Psoas muscle (tissue), 8 donors: ENCODE measurements around the gene ADH4. TPM values are rescaled to one million over a fixed set of nuclear protein-coding genes. Genes with fewer than 3 reads are reported as not detected.

ENCODE experiments used
- ATAC-seq, 4 donors: fragments of 200-7000 bp; cut with Tn5 transposase; one replicate each; pipeline ENCODE4 v1.9.1; 2020; ENCODE audit warnings: moderate library complexity in 3 of 4, mild to moderate bottlenecking in 2 of 4
- DNase-seq, 2 donors: peaks; one replicate each; pipeline ENCODE4 v3.0.0-alpha.2; 2020
- H3K27ac ChIP-seq: fragments of 200-600 bp; one replicate; pipeline ENCODE4 v1.8.0; 2022
- H3K27me3 ChIP-seq, 3 donors: fragments of 200-600 bp in 1 of 3; one replicate each; pipeline versions ENCODE4 v1.6.1 to v1.8.0; 2013 to 2022; ENCODE audit warnings: low read length in 2 of 3, mild to moderate bottlenecking in 2 of 3, moderate library complexity in 1 of 3; ENCODE audit not compliant: insufficient read depth in 3 of 3
- H3K36me3 ChIP-seq, 2 donors: fragments of 200-600 bp in 1 of 2; one replicate each; pipeline versions ENCODE4 v1.6.1 to v1.8.0; 2013 to 2022; ENCODE audit warnings: low read depth in 1 of 2, mild to moderate bottlenecking in 1 of 2, moderate library complexity in 1 of 2; ENCODE audit not compliant: insufficient read depth in 1 of 2
- H3K4me1 ChIP-seq: fragments of 200-600 bp; one replicate; pipeline ENCODE4 v1.8.0; 2022
- H3K4me3 ChIP-seq: fragments of 200-600 bp; one replicate; pipeline ENCODE4 v1.8.0; 2022; ENCODE audit warnings: mild to moderate bottlenecking
- H3K9me3 ChIP-seq: fragments of 200-600 bp; one replicate; pipeline ENCODE4 v1.8.0; 2022
- WGBS, 3 donors: extraction: QIAGEN DNeasy Blood & Tissue Kit; methylation state at CpG; one replicate each; pipeline versions ENCODE4 v1.1.6 to v1.1.7; 2013; 5-methylcytosine and 5-hydroxymethylcytosine counted together
- intact Hi-C, 2 donors: fragments of 100-400 bp; cut with DNase I; formaldehyde crosslinking; loops; one replicate each; pipeline versions ENCODE4 v1.11.0 to v1.14.2; 2022
- polyA plus RNA-seq, 3 donors: library from polyadenylated mRNA; stranded (reverse); fragments of 200-250 nt; gene quantifications; one replicate each; pipeline ENCODE4 v1.2.3, GENCODE V29; 2013
- total RNA-seq, 4 donors: library from RNA; stranded (reverse); fragmentation: NEBNext Ultra II Directional in 2 of 4; extraction: Animal tissue kit (Norgen Biotek cat#: 25700) in 2 of 4; gene quantifications; one replicate each; pipeline versions ENCODE4 v1.2.1 to v1.2.4, GENCODE V29; 2021 to 2023
- TF ChIP-seq, protein P1 (sequence below): fragments of 200-600 bp; IDR thresholded peaks from one replicate; pipeline ENCODE4 v1.8.0; 2022; ENCODE audit warnings: antibody characterized with exemption
- donor health status: healthy with polysubstance abuse.
- donor health status: DM: no; HTN: no; CAD: no; lungs with moderate emphysema.
- donor health status: Bipolar disorder and iron deficiency.
- donor health status: healthy.
- donor health status: DM: yes; HTN: yes; CAD: no.
- donor health status: DM: no; HTN: no; CAD: no.
- donor health status: DM: no; HTN: no; CAD: no.
- donor health status: DM: yes; HTN: yes; CAD: no.

The ADH4 gene
- total and polyA plus RNA-seq, 7 donors: 0.04 to 0.46 (median 0.16) TPM; not detected in 2

DNA sequence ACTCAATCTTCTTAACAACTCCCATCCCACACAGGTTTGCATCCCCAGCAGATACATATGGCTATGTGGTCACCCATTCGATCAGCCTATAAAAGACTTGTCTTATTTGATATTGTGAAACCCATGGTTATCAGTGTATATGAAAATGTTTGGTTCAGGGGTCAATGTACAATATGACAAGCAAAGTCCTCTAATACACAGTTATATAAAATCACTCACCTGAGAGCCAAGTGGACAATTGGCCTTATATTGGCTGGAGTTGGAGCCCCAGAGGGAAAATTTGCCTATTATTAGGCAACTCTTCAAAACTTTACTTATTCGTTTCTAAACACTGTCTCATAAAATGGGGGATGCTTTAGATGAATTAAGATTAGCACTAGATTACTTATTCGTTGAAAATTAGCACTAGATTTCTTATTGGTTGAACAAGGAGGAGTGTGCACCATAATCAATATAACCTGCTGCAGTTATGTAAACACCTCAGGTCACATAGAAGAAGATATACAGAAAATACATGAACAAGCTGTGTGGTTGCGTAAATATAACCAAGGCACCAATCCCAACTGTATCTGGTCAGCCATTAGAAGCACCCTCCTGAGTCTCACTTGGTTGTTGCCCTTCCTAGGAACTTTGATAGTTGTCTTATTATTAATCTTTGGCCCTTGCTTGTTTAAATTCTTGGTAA is 10.7 kb upstream of the ADH4 start:
- no peaks in the 10 kb centered on the region for H3K9me3 ChIP-seq
- no peak for ATAC-seq
- no peak for DNase-seq
- no peak overlapping the region for H3K27ac ChIP-seq
- no peaks in the 10 kb centered on the region for H3K36me3 ChIP-seq
- WGBS, 3 donors: 89 to 91% (median 91%) methylated on average over 4 of the region's 4 CpGs
- no peaks in the 10 kb centered on the region for H3K27me3 ChIP-seq
- no peak overlapping the region for H3K4me3 ChIP-seq
- intact Hi-C loops: no loop called here
- TF ChIP-seq, protein P1, sequence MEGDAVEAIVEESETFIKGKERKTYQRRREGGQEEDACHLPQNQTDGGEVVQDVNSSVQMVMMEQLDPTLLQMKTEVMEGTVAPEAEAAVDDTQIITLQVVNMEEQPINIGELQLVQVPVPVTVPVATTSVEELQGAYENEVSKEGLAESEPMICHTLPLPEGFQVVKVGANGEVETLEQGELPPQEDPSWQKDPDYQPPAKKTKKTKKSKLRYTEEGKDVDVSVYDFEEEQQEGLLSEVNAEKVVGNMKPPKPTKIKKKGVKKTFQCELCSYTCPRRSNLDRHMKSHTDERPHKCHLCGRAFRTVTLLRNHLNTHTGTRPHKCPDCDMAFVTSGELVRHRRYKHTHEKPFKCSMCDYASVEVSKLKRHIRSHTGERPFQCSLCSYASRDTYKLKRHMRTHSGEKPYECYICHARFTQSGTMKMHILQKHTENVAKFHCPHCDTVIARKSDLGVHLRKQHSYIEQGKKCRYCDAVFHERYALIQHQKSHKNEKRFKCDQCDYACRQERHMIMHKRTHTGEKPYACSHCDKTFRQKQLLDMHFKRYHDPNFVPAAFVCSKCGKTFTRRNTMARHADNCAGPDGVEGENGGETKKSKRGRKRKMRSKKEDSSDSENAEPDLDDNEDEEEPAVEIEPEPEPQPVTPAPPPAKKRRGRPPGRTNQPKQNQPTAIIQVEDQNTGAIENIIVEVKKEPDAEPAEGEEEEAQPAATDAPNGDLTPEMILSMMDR: no peak
- no peaks in the 10 kb centered on the region for H3K4me1 ChIP-seq

DNA sequence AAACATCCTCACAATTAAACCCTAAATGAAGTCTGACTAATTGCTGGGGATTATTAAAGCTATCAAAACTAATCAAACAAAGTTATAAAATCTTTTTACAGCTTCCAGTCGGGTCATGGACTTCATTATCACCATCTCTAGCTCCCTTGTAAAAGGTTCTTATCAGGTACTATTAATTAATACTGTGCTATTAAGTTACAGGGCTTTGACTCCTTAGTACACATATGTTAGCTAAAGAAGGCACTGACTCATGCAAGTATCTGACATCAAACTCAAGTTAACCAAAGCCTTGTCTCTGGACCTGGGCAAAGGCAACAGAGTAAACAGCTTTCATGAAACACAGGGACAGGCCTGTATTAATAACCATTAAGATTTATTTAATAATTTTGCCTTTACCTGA is 7.9 kb upstream of the ADH4 start:
- intact Hi-C loops: no loop called here
- 0 to 40% (median 37%) methylated on average over 1 of the region's 1 CpG for whole genome bisulfite sequencing, 3 donors
- Histone ChIP-seq H3K9me3 (no peaks in the 10 kb centered on the region), H3K36me3 (no peaks in the 10 kb centered on the region), H3K27ac (no peak overlapping the region), H3K4me3 (no peak overlapping the region), H3K4me1 (no peaks in the 10 kb centered on the region), H3K27me3 (no peaks in the 10 kb centered on the region)
- no peak for DNase-seq
- TF ChIP-seq, protein P1: no peak
- no peak for ATAC-seq

DNA sequence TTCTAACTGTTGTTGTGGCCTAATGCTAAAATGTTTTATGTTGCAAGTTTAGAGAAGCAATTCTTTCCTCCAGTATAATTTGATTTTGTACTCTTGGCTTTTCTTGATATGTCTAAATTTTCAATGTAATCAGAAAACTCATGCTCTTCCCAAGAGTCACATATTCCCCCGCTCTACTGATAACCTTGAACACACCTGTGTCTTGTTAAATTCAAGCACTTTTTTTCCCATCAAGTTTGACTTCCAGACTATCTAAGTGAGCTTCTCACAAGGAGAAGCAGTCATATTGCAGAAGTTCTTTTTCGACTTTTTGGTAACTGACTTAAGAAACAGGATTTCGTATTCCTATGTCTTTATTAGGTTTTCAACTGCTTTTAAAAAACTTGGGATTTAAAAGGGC is 7.4 kb upstream of the ADH4 start:
- Histone ChIP-seq H3K4me3 (no peak overlapping the region), H3K9me3 (no peaks in the 10 kb centered on the region), H3K4me1 (no peaks in the 10 kb centered on the region), H3K36me3 (no peaks in the 10 kb centered on the region), H3K27me3 (no peaks in the 10 kb centered on the region), H3K27ac (no peak overlapping the region)
- intact Hi-C loops: no loop called here
- no peak for DNase-seq
- no peak for ATAC-seq
- TF ChIP-seq, protein P1: no peak
- 91 to 95% (median 93%) methylated on average over 3 of the region's 3 CpGs for WGBS, 3 donors

DNA sequence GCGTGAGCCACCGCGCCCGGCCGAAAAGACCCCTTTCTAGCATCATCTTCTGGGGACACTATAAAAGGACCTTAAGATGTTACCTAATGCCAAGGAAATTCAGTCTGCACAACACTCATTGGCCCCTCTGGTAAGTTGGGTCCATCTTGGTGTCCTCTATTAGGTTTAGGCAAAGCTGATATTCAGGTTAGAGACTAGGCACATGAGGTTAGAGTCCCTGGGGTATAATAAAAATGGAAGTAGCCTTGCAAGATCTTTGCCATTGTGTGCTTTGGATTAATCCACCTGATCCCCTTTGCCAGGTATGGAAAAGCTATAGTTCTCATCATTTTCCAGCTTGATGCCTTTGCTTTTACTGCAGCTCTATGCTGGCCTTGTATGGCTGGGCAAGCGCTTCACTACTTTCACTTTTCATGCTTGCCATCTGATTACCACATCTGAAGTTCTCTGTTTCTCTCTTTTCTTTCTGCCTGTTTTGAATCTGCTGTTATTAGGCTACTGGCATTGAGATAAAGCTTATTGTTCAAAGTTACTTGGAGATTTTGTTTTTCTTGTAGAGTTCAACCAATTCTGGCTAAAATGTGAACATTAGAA is 5.4 kb upstream of the ADH4 start:
- WGBS, 3 donors: 30 to 92% (median 75%) methylated on average over 1 to 2 of the region's 6 CpGs
- no peaks in the 10 kb centered on the region for H3K27me3 ChIP-seq
- no peak overlapping the region for H3K4me3 ChIP-seq
- no peaks in the 10 kb centered on the region for H3K4me1 ChIP-seq
- intact Hi-C loops: no loop called here
- no peak overlapping the region for H3K27ac ChIP-seq
- TF ChIP-seq, protein P1: no peak
- no peaks in the 10 kb centered on the region for H3K9me3 ChIP-seq
- no peaks in the 10 kb centered on the region for H3K36me3 ChIP-seq
- DNase-seq (no peak), ATAC-seq (no peak)
